ENCODE measurements around the gene OR1F1.

- no peak for TF ChIP-seq CTCF (conservative IDR thresholded peaks at IDR 0.05 in 1 of 2, IDR thresholded peaks at IDR 0.05 in 1 of 2; ENCODE audit: low read depth in 1 of 2, low read length in 2 of 2)
- TF ChIP-seq EZH2 (IDR thresholded peaks at IDR 0.05; ENCODE audit: low read length, missing control alignments) = no peak
Measured at GRCh38 chr16:3190949-3191353, 2.9 kb downstream of the OR1F1 start.

All from fibroblast of lung (primary cell).